Sciatic nerve (tissue), 2 donors: Measurements from ENCODE around the gene CCT5. TPM values are rescaled to one million over a fixed set of nuclear protein-coding genes. Genes with fewer than 3 reads are reported as not detected.

Experiments used
- ATAC-seq: fragments of 200-7000 bp; cut with Tn5 transposase; one replicate; pipeline ENCODE4 v1.9.1; 2020; ENCODE audit warnings: mild to moderate bottlenecking, moderate library complexity
- DNase-seq: peaks from one replicate; pipeline ENCODE4 v3.0.0-alpha.2; 2020; ENCODE audit warnings: low spot score
- intact Hi-C: fragments of 100-400 bp; cut with DNase I; formaldehyde crosslinking; loops from one replicate; pipeline ENCODE4 v1.14.2; 2022
- total RNA-seq: library from RNA; stranded (reverse); fragmentation: NEBNext Ultra II Directional; extraction: Animal tissue kit (Norgen Biotek cat#: 25700); gene quantifications from one replicate; pipeline ENCODE4 v1.2.1, GENCODE V29; 2021
- donor health status: DM: no; HTN: no; CAD: no.
- donor health status: DM: no; HTN: no; CAD: no.

Gene CCT5
- 79.5 TPM for total RNA-seq

DNA sequence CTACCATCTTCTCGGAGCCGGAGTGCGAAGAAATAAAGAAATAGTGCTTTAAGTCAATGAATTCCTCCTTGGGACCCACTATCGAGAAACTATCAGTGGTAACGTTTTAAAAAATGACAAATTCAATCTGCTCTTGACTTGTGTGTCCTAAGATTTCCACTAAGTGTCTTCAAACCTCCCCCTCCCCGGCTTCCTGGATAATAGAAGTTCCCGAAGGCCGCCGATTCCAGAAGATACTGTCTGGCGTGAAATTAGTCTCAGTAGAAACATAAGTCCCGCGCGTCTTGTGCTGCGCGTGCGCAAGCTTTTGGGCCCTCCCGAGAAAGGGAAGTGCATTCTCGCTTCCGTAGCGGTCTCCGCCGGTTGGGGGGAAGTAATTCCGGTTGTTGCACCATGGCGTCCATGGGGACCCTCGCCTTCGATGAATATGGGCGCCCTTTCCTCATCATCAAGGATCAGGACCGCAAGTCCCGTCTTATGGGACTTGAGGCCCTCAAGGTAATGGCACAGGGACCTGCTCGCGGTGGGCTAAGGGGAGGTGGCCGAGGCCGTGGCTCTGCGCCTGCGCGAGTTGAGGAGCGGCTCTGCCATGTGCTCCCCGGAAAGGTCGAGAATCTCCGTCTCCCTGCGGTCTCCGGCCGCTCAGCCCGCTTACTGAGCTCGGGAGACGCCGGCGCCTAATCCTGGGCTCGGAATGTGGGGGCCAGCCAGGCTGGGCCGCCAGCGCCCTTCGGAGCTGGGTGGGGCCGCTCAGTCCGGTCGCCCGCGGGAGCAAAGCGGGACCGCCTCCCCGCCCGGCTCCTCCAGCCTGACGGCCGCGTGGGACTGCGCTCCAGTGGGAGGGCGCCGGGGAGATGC lies at the start of gene CCT5:
Gene CCT5 (plus strand): TSS at position 333 of the 858 bp plus-strand sequence. CDS start 61 bp downstream, at position 394.
- peak; percentile 97 for ATAC-seq
- DNase-seq = peak; percentile 94
- intact Hi-C loops = no loop called here

GRCh38 chr5:10201223-10201868 lies 48.7 kb upstream of the CCT5 start:
- intact Hi-C loops = no loop called here
- ATAC-seq (no peak), DNase-seq (no peak)

GRCh38 chr5:10202089-10202910 lies 47.8 kb upstream of the CCT5 start:
- intact Hi-C loops = no loop called here
- DNase-seq = no peak
- no peak for ATAC-seq

DNA sequence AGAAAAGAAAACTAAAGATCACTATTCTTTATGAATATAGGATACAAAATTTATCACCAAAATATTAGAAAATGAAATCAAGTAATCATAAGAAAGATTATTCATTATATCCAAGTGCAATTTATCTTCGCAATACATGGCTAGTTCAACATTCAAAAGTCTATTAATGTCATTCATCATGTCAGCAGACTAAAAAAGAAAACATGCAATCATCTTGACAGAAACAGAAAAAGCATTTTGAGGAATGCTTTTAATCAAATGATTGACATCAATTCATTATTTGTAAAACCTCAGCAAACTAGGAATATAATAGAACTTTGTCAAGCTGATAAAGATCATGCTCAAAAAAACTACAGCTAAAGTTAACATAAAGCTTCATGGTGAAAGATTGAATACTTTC lies 41.1 kb upstream of the CCT5 start:
- DNase-seq = no peak
- ATAC-seq = no peak
- intact Hi-C loops = no loop called here

GRCh38 chr5:10213316-10213715 lies 36.8 kb upstream of the CCT5 start:
- intact Hi-C loops = no loop called here
- no peak for ATAC-seq

DNA sequence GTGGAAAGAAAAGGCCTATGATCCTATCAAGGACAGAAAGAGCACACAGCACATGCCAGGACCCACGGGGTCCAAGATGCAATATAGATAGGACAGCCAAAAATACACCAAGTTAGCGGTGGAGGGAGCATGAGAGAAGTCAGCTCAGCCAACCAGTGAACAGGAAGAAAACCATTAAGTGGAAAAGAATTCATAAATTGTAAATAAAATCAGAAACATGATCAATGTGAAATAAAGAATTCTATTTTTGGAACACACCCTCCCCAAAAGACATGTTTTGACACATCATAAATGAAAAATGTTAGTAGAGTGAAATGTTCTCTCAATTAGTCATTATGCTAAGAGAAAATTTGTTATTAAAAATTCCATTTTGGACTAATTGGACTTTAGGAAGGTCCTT lies 36.0 kb upstream of the CCT5 start:
- intact Hi-C loops = no loop called here
- DNase-seq = no peak

More at GRCh38 chr5:10213316-10213715, 36.8 kb upstream of the CCT5 start:
- DNase-seq = no peak

DNA sequence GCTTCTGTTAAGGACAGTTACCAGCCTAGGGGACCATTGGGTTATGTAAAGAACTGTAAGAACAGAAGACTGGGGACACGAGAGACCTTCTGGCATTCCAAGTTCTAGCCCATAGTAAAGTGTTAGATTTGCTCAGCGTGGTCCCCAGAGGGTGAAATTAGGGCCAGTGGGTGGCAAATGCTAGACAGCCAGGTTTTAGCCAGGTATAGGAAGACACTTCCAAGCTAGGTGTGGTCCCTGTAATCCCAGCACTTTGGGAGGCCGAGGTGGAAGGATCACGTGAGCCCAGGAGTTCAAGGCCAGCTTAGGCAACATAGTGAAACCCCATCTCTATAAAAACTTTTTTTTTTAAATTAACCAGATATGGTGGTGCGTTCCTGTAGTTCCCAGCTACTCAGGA lies 34.7 kb upstream of the CCT5 start:
- intact Hi-C loops = no loop called here
- ATAC-seq (no peak), DNase-seq (no peak)

More for the DNA sequence above, 36.0 kb upstream of the CCT5 start:
- no peak for ATAC-seq

DNA sequence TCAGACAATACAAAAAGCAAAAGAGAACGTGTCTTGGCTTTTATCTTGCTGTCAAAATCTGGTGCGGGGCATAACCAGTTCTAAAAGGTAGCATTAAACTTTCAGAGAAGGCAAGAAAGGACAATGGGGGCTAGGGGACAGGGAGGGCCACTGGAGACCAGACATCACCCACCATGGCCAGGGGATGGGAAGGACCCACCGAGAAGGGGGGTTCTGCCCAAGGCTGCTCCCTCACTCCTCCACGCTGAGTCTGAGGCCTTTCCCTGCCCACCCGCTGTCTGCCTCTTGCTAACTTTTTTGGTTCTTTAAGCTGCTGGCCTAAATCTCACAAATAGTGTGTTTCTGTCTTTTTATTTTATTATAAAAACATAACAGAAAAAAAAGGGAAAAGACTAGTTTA lies 34.0 kb upstream of the CCT5 start:
- DNase-seq (no peak), ATAC-seq (no peak)
- intact Hi-C loops = no loop called here

- ATAC-seq = no peak
- intact Hi-C loops = no loop called here
These were observed 31.4 kb upstream of the CCT5 start for GRCh38 chr5:10218658-10219057.

DNA sequence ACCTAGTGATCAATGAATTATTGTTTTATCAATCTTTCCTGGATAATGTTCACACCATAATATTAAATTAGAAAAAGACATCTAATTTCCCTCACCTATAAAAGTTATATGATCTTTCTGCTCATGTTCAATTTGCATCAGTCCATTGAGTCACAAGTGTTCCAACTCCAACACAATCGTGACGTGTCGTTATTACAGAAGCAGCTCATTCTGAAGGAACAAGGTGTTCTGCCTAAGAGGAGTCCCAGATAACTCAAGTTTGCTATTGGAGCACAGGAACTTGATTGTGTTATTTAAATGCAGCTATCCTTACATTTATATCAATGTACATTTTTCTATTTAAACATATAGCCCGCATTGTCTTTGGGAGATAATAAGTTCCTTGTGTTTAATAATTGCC lies 31.0 kb upstream of the CCT5 start:
- DNase-seq (no peak), ATAC-seq (no peak)
- intact Hi-C loops = no loop called here

More at GRCh38 chr5:10218658-10219057, 31.4 kb upstream of the CCT5 start:
- DNase-seq = no peak

DNA sequence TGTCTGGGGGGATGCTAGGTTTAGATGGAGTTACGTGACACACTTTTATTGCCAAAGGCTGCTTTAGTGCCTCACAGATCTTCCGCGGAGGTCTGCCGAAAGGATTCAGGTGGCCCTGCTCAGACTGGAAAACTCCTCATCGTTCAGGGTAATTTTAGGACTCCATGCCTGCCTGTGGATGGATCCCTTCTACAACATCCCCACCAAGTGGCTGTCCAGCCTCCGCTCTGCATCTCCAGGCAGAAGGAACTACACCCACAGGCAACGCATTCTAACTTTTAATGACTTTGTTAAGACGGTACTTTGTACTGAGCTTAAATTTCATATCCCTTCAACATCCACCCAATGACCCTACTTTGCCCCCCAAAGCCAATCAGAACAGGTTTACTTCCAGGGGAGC lies 29.8 kb upstream of the CCT5 start:
- no peak for DNase-seq
- ATAC-seq = peak; percentile 32
- intact Hi-C loops = no loop called here

DNA sequence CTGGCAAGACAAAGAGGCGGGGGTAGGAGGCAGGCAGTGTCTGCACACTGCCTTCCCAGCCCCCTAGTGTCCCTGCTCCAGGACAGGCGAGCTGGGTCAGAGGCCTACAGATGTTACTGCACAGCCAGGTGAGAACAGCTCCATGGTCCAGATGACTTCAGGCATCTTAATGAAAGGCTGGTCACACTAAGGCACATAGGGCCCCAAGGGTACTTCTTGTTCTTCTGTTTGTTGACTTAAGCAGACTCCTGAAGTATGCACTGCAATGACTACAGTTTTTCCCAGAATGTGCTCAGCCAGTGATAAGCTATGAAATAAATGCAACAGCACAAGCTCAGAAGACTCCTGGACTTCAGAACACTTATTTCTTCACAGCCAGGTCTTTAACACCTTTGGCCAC lies 27.8 kb upstream of the CCT5 start:
- DNase-seq (no peak), ATAC-seq (peak; percentile 20)
- intact Hi-C loops = no loop called here

DNA sequence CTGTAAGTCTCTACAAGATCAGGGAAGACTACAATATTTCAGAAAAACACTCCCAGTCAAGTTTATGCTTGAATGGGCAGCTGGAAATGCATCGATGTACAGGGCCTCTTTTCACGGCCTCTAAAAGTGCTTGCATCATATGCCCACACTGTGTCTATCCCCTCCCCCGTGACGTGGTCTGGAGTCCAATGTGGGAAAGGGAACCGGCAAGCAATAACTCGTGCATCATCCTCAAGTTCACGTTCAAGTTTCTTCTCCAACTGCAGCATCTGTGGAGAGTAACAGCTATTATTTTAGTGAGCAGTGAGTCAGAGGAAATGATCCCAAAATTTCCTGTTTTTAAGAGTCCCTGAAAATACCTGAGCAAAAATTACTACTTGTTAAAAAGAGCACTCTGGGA lies 22.7 kb upstream of the CCT5 start:
- ATAC-seq = no peak
- DNase-seq = no peak
- intact Hi-C loops = no loop called here

DNA sequence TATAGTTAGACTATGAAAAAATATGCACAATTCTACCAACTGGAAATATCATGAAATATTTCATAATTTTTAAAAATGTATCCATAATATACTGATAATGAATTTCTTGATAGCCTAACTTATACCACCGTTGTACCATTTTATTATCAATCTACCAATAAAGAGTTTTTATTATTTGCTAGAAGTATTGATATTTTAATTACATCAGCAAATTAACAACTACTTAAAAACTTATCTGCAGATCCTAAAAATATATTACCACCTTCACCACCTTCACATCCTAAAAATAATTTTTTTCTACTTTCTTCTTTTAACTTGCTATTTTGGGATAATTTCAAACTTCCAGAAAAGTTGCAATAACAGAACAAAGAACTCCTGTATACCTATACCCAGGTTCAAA lies 21.8 kb upstream of the CCT5 start:
- intact Hi-C loops = no loop called here
- DNase-seq (no peak), ATAC-seq (no peak)

- ATAC-seq = no peak
- no peak for DNase-seq
- intact Hi-C loops = no loop called here
These were observed 20.6 kb upstream of the CCT5 start for GRCh38 chr5:10229306-10230048.

GRCh38 chr5:10232386-10232785 lies 17.7 kb upstream of the CCT5 start:
- DNase-seq = no peak
- ATAC-seq = no peak
- intact Hi-C loops = no loop called here

DNA sequence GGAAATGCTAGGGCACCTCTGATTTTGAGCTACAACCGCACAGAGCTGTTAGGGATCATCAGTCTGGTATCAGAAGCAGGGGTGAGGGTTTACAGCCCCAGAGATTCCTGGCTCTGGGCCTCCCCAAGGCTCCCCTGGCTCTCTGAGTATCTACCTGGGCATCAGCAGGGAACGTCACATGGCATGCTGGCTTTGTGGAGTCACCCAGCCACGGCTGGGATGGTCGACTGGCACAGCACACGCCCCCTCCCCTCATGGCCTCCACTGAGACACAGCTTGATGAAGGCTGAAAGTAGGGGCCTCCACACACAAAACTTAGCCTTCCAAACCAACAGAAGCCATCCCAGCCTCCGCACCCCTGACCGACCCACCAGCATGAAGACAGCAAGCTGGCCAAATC lies 17.1 kb upstream of the CCT5 start:
- intact Hi-C loops = no loop called here
- ATAC-seq (no peak), DNase-seq (no peak)

GRCh38 chr5:10233505-10233904 lies 16.6 kb upstream of the CCT5 start:
- DNase-seq (no peak), ATAC-seq (no peak)
- intact Hi-C loops = no loop called here

DNA sequence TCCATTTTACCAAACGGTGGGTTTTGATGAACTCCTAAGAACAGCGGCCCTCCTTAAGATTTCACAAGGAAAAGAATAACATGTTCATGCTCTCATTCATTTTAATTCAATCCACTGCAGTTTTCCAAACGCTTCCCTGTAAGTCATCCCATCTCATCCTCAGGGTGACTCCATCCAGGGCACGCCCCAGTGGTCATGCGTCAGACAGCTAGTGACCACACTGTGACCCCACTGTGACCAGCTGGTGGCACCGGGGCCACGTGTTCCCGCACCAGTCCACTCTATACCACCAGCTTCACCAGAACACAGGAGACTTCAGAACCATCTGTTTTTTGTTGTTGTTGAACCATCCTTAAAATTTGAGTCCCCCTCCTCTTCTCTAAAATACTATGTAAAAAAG lies 14.7 kb upstream of the CCT5 start:
- DNase-seq = no peak
- ATAC-seq = no peak
- intact Hi-C loops = no loop called here
